K562 (cell line): ENCODE measurements around the gene AMPD3.

Experiments used
- FOSL1 ChIP-seq: fragments of 200-800 bp; sonication (Bioruptor generic); conservative IDR thresholded peaks from 2 replicates; pipeline ENCODE4 v1.6.1; 2016; ENCODE audit warnings: missing genetic modification characterization, missing compliant biosample characterization
- GATA2 ChIP-seq: sonication (generic); formaldehyde crosslinking; IDR thresholded peaks from 2 replicates; pipeline ENCODE4 v1.4.0; 2020; ENCODE audit warnings: mild to moderate bottlenecking, missing genetic modification reagents
- SMARCC2 ChIP-seq: fragments of 450-650 bp; IDR thresholded peaks from 2 replicates; pipeline ENCODE4 v1.6.1; 2017; ENCODE audit warnings: antibody characterized with exemption, moderate library complexity, mild to moderate bottlenecking, low read depth
- TF ChIP-seq, protein P1 (sequence below), 3 experiments: IDR thresholded peaks in 2 of 3; conservative IDR thresholded peaks in 1 of 3; 2 replicates each; pipeline ENCODE4 v1.5.1; 2011 to 2012; ENCODE audit warnings: low read length in 3 of 3, mild to moderate bottlenecking in 3 of 3, control low read depth in 2 of 3, improper control_type of control experiment in 1 of 3, inconsistent platforms in 1 of 3, low read depth in 1 of 3, mixed read lengths in 1 of 3, moderate library complexity in 1 of 3; ENCODE audit not compliant: insufficient read depth in 2 of 3
- TF ChIP-seq, protein P2 (sequence below): sonication (generic); formaldehyde crosslinking; IDR thresholded peaks from 2 replicates; pipeline ENCODE4 v1.8.0; 2023; ENCODE audit warnings: mild to moderate bottlenecking, missing genetic modification reagents

DNA sequence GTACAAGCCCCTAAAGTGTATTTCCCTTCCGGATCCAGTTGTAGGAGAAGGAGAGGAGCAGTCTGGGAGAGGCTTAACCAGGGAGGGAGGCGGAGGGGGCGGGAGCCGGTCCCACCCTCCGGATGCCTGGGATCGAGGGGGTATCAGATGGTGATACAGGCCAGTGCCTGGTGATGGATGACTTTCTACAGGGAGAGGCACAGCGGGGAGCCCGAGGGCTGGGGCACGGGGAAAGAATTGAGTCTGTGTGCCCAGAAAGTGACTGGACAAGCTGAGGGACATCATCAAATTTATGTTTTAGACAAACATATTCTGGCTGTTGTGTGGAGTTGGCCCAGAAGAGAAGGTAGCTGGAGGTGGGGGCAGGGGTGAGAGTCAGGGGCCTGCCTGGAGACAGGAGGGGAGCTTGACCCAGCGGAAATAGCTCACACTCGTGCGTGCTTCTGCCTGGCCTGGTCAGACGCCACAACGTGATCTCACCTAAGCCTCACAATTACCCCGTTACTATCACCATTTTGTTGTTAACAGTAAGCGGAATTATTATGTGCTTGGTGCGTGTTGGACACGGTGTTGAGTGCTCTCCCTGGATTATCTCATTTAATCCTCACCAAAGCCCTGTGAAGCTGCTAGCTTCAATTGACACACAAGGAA is 42.4 kb downstream of the AMPD3 start:
- TF ChIP-seq, protein P1, sequence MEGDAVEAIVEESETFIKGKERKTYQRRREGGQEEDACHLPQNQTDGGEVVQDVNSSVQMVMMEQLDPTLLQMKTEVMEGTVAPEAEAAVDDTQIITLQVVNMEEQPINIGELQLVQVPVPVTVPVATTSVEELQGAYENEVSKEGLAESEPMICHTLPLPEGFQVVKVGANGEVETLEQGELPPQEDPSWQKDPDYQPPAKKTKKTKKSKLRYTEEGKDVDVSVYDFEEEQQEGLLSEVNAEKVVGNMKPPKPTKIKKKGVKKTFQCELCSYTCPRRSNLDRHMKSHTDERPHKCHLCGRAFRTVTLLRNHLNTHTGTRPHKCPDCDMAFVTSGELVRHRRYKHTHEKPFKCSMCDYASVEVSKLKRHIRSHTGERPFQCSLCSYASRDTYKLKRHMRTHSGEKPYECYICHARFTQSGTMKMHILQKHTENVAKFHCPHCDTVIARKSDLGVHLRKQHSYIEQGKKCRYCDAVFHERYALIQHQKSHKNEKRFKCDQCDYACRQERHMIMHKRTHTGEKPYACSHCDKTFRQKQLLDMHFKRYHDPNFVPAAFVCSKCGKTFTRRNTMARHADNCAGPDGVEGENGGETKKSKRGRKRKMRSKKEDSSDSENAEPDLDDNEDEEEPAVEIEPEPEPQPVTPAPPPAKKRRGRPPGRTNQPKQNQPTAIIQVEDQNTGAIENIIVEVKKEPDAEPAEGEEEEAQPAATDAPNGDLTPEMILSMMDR (IDR thresholded peaks at IDR 0.05 in 2 of 3, conservative IDR thresholded peaks at IDR 0.05 in 1 of 3; ENCODE audit: insufficient read depth in 2 of 3, low read depth in 1 of 3, low read length in 3 of 3) = no peak
- TF ChIP-seq GATA2 (CRISPR knock-in tag) (no peak), SMARCC2 (no peak), FOSL1 (tag) (no peak)
- TF ChIP-seq, protein P2, sequence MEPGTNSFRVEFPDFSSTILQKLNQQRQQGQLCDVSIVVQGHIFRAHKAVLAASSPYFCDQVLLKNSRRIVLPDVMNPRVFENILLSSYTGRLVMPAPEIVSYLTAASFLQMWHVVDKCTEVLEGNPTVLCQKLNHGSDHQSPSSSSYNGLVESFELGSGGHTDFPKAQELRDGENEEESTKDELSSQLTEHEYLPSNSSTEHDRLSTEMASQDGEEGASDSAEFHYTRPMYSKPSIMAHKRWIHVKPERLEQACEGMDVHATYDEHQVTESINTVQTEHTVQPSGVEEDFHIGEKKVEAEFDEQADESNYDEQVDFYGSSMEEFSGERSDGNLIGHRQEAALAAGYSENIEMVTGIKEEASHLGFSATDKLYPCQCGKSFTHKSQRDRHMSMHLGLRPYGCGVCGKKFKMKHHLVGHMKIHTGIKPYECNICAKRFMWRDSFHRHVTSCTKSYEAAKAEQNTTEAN (CRISPR knock-in tag) = no peak
